ENCODE measurements around the gene SEPHS1.

The SEPHS1 gene

DNA sequence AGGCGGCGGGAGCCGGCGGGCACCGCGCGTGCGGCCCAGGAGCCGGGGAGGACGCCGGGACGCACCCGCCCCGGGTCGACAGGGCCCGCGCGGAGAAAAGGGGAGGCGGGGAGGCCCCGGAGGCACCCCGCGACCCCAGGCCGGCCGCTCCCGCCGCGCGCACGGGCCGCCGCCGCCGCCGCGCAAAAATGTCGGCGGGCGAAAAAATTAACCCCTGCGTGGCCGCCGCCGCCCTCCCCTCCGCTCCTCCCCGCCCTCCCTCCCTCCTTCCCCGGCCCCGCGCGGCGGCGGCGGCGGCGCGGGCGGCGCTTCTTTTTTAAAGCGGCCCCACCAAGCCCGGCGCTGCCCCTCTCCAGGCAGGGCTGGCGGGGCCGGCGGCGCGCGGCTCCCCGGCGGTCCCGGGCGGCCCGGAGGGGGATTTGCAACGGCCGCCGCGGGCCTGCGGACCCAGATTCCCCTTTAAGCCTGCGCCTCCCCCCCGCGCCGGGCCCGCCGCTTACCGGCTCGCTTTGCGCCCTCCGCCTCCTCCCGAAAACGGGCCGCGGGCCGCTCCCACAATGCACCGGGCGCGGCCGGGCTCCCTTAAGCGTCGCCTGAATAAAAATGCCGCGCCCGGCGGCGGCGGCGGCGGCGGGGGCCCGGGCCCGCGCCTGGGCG is 465 bp downstream of the SEPHS1 start:
- H3K4me2 ChIP-seq (ENCODE audit: low read depth, low read length) = no peak overlapping the region
- peak overlapping the region; percentile 52; the same call in 1 of the 2 replicates for H3K9ac ChIP-seq (ENCODE audit: low read length)
- no peaks in the 10 kb centered on the region for H3K9me3 ChIP-seq (replicated peaks; ENCODE audit: insufficient read depth, low read length)
- H3K4me1 ChIP-seq (ENCODE audit: low read length) = peaks cover 21% of the 10 kb centered on the region
- H3F3A ChIP-seq (ENCODE audit: insufficient read depth, low read length) = peaks cover 15% of the 10 kb centered on the region
- peak; percentile 82 for DNase-seq
- H3K4me3 ChIP-seq (ENCODE audit: low read length) = no peak overlapping the region
- no peaks in the 10 kb centered on the region for H3K36me3 ChIP-seq (replicated peaks; ENCODE audit: insufficient read depth, low read length)
- H3K79me2 ChIP-seq (ENCODE audit: low read length) = peaks cover 45% of the 10 kb centered on the region
- H2AFZ ChIP-seq (ENCODE audit: low read length) = no peak overlapping the region
- no peaks in the 10 kb centered on the region for H3K9me2 ChIP-seq (replicated peaks; ENCODE audit: insufficient read depth, low read length)
- TF ChIP-seq EZH2phosphoT487 (IDR thresholded peaks at IDR 0.05; ENCODE audit: low read length) (no peak), EZH2 (optimal IDR thresholded peaks at IDR 0.05; ENCODE audit: low read depth, low read length) (no peak)
- TF ChIP-seq, protein P1, sequence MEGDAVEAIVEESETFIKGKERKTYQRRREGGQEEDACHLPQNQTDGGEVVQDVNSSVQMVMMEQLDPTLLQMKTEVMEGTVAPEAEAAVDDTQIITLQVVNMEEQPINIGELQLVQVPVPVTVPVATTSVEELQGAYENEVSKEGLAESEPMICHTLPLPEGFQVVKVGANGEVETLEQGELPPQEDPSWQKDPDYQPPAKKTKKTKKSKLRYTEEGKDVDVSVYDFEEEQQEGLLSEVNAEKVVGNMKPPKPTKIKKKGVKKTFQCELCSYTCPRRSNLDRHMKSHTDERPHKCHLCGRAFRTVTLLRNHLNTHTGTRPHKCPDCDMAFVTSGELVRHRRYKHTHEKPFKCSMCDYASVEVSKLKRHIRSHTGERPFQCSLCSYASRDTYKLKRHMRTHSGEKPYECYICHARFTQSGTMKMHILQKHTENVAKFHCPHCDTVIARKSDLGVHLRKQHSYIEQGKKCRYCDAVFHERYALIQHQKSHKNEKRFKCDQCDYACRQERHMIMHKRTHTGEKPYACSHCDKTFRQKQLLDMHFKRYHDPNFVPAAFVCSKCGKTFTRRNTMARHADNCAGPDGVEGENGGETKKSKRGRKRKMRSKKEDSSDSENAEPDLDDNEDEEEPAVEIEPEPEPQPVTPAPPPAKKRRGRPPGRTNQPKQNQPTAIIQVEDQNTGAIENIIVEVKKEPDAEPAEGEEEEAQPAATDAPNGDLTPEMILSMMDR (IDR thresholded peaks at IDR 0.05; ENCODE audit: low read length) = no peak
- H3K27me3 ChIP-seq (replicated peaks; ENCODE audit: insufficient read depth, low read length) = no peaks in the 10 kb centered on the region
- peak overlapping the region; percentile 49; the same call in 1 of the 2 replicates for H3K27ac ChIP-seq (ENCODE audit: low read length)
- H4K20me1 ChIP-seq (ENCODE audit: insufficient read depth, low read length) = no peaks in the 10 kb centered on the region

DNA sequence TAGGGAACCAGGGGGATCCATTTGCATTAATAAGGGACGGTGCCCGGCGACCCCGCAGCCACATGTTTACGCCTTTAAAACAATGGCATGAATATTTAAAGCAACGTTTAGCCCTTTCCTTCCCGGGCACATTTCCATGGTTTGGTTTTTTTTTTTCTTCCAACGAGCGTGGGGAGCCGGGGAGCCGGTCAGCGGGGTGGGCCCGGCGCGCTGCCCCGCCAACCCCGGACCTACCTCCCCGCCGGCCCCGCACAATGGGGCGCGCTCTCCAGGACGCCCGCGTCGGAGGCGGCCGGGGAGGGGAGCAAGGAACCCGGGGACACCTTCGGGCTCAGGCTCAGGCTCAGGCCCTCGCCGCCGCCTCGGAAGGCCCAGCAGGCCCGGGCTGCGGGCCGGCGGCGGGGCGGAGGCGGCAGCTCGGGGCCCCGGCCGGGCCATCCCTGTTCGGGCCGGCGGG is 1.0 kb downstream of the SEPHS1 start:
- Histone ChIP-seq H3K4me3 (ENCODE audit: low read length) (peak overlapping the region; percentile 73), H3K9me3 (replicated peaks; ENCODE audit: insufficient read depth, low read length) (no peaks in the 10 kb centered on the region), H3F3A (ENCODE audit: insufficient read depth, low read length) (peaks cover 15% of the 10 kb centered on the region), H4K20me1 (ENCODE audit: insufficient read depth, low read length) (no peaks in the 10 kb centered on the region), H3K27ac (ENCODE audit: low read length) (peak overlapping the region; percentile 65; the same call in 1 of the 2 replicates), H3K36me3 (replicated peaks; ENCODE audit: insufficient read depth, low read length) (no peaks in the 10 kb centered on the region), H3K9ac (ENCODE audit: low read length) (peak overlapping the region; percentile 94), H3K9me2 (replicated peaks; ENCODE audit: insufficient read depth, low read length) (no peaks in the 10 kb centered on the region), H3K4me1 (ENCODE audit: low read length) (peaks cover 17% of the 10 kb centered on the region), H3K27me3 (replicated peaks; ENCODE audit: insufficient read depth, low read length) (no peaks in the 10 kb centered on the region), H3K79me2 (ENCODE audit: low read length) (peaks cover 49% of the 10 kb centered on the region), H3K4me2 (ENCODE audit: low read depth, low read length) (peak overlapping the region; percentile 93), H2AFZ (ENCODE audit: low read length) (peak overlapping the region; percentile 61)
- peak; percentile 21 for DNase-seq
- TF ChIP-seq, protein P1 (IDR thresholded peaks at IDR 0.05; ENCODE audit: low read length) = no peak
- TF ChIP-seq EZH2 (optimal IDR thresholded peaks at IDR 0.05; ENCODE audit: low read depth, low read length) (no peak), EZH2phosphoT487 (IDR thresholded peaks at IDR 0.05; ENCODE audit: low read length) (no peak)

DNA sequence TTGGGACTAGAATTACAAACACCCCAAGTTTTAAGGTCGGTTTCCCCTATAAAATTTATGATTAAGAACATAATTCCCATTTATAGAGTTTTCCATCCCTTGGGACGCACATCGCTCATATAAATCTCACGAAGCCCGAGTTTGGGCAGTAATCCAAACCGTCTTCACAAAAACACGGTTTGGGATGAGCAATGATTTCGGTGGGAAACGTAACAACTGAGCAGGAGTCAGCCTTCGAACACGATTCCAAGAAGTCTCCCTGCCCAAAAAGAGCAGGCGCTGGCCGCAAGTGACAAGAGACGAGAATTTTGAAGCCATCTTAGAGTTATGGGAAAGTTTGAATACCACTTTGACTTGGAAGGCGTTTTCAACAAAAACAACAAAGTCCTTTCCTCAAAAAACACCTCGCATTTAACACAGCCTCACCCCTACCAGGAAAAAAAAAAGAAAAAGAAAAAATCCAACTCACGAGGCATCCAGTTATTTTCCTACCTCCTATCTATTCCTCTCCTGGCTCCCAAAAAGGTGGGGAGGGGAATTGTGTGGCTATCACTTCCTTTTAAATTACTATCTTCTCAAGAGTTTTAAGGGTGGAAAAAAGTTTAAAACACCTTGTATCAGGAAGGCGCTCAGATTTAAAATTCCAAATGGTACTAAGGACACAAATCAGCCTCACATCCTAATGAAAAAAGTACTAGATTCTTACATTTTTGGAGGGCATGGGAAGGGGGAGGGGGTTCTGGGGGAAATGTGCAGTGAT is 1.6 kb downstream of the SEPHS1 start:
- no peaks in the 10 kb centered on the region for H3K9me2 ChIP-seq (replicated peaks; ENCODE audit: insufficient read depth, low read length)
- TF ChIP-seq EZH2 (optimal IDR thresholded peaks at IDR 0.05; ENCODE audit: low read depth, low read length) = no peak
- TF ChIP-seq, protein P1 (IDR thresholded peaks at IDR 0.05; ENCODE audit: low read length) = no peak
- no peak for TF ChIP-seq EZH2phosphoT487 (IDR thresholded peaks at IDR 0.05; ENCODE audit: low read length)
- H3K79me2 ChIP-seq (ENCODE audit: low read length) = peaks cover 52% of the 10 kb centered on the region
- no peaks in the 10 kb centered on the region for H4K20me1 ChIP-seq (ENCODE audit: insufficient read depth, low read length)
- H2AFZ ChIP-seq (ENCODE audit: low read length) = peak overlapping the region; percentile 61
- no peaks in the 10 kb centered on the region for H3K27me3 ChIP-seq (replicated peaks; ENCODE audit: insufficient read depth, low read length)
- H3K9me3 ChIP-seq (replicated peaks; ENCODE audit: insufficient read depth, low read length) = no peaks in the 10 kb centered on the region
- H3K9ac ChIP-seq (ENCODE audit: low read length) = peak overlapping the region; percentile 94
- H3K4me2 ChIP-seq (ENCODE audit: low read depth, low read length) = peak overlapping the region; percentile 93
- H3K4me1 ChIP-seq (ENCODE audit: low read length) = peaks cover 12% of the 10 kb centered on the region
- H3K36me3 ChIP-seq (replicated peaks; ENCODE audit: insufficient read depth, low read length) = no peaks in the 10 kb centered on the region
- H3F3A ChIP-seq (ENCODE audit: insufficient read depth, low read length) = peaks cover 19% of the 10 kb centered on the region
- H3K27ac ChIP-seq (ENCODE audit: low read length) = peak overlapping the region; percentile 65; the same call in 1 of the 2 replicates
- H3K4me3 ChIP-seq (ENCODE audit: low read length) = peak overlapping the region; percentile 73
- no peak for DNase-seq

All from MM.1S (cell line).